Stimulated activated CD4-positive, alpha-beta T cell treated with anti-CD3 and anti-CD28 coated beads, TNF-alpha, amount 100 ng/mL, for 1 hour (primary cell): ENCODE measurements around the gene RASGEF1C.
A peak's percentile ranks its signal among the peaks of the same experiment; 100 is the strongest.

Source experiments
- DNase-seq, 3 donors: peaks; one replicate each; pipeline ENCODE4 v3.0.0-alpha.2; 2020; ENCODE audit warnings: low read depth in 3 of 3, low spot score in 1 of 3

RASGEF1C gene

GRCh38 chr5:180084638-180085561, 124.1 kb downstream of the RASGEF1C start:
- DNase-seq: no peak

GRCh38 chr5:180083529-180084060, 125.4 kb downstream of the RASGEF1C start:
- no peak for DNase-seq

GRCh38 chr5:180082633-180083420, 126.2 kb downstream of the RASGEF1C start:
- DNase-seq: no peak

- DNase-seq: no peak
Observed at GRCh38 chr5:180081481-180081880, 127.5 kb downstream of the RASGEF1C start.

- DNase-seq: peak in 1 of 3 donors; percentile 47
Observed at GRCh38 chr5:180080486-180081280, 128.3 kb downstream of the RASGEF1C start.

GRCh38 chr5:180079702-180080466, 129.1 kb downstream of the RASGEF1C start:
- DNase-seq: no peak

- DNase-seq: no peak
Observed at GRCh38 chr5:180078348-180078747, 130.7 kb downstream of the RASGEF1C start.

- DNase-seq: no peak
Observed at GRCh38 chr5:180077594-180078284, 131.3 kb downstream of the RASGEF1C start.

- DNase-seq: no peak
Observed at GRCh38 chr5:180075703-180076102, 133.3 kb downstream of the RASGEF1C start.

- DNase-seq: no peak
Observed at GRCh38 chr5:180074462-180074861, 134.5 kb downstream of the RASGEF1C start.

- no peak for DNase-seq
Observed at GRCh38 chr5:180072556-180072955, 136.5 kb downstream of the RASGEF1C start.

GRCh38 chr5:180072256-180072548, 136.8 kb downstream of the RASGEF1C start:
- no peak for DNase-seq

GRCh38 chr5:180071531-180072255, 137.3 kb downstream of the RASGEF1C start, which contains the start of gene RNF130:
RNF130 (minus strand) TSS chr5:180071759; CDS start chr5:180071702, 57 bp downstream.
- DNase-seq: peak; percentile 67 to 81 (median 68)

- no peak for DNase-seq
Observed at GRCh38 chr5:180070756-180071530, 138.1 kb downstream of the RASGEF1C start.

- DNase-seq: no peak
Observed at GRCh38 chr5:180069589-180070247, 139.3 kb downstream of the RASGEF1C start.

- DNase-seq: no peak
Observed at GRCh38 chr5:180068519-180069090, 140.4 kb downstream of the RASGEF1C start.

GRCh38 chr5:180067986-180068385, 141.0 kb downstream of the RASGEF1C start:
- no peak for DNase-seq
